ENCODE data around the gene CORO2A. TPM values are rescaled to one million over a fixed set of nuclear protein-coding genes. Genes with fewer than 3 reads are reported as not detected.

The CORO2A gene
- total and polyA plus RNA-seq, 2 of the 13 experiments (the other 11 are each of a cell fraction or from before 2014, with no cell fraction given) = 14.4 to 15.3 TPM

GRCh38 chr9:98168941-98169488, 23.4 kb downstream of the CORO2A start (continued):
- TF ChIP-seq NFAT5 (CRISPR knock-in tag; IDR thresholded peaks at IDR 0.05) (no peak), ZNF224 (CRISPR knock-in tag; IDR thresholded peaks at IDR 0.05) (no peak), HIC2 (CRISPR knock-in tag; IDR thresholded peaks at IDR 0.05; ENCODE audit: low read depth) (0 out of 2 replicates have a peak, but pooled peaks have one; percentile 42), UBTF (CRISPR knock-in tag; IDR thresholded peaks at IDR 0.05) (no peak), NCOA1 (CRISPR knock-in tag; IDR thresholded peaks at IDR 0.05) (no peak), SCMH1 (CRISPR knock-in tag; IDR thresholded peaks at IDR 0.05; ENCODE audit: borderline replicate concordance) (no peak), GABPA (IDR thresholded peaks at IDR 0.05; ENCODE audit: low read depth, low read length) (no peak), GABPA (CRISPR knock-in tag; IDR thresholded peaks at IDR 0.05; ENCODE audit: low read depth) (peak; percentile 46; the same call in 1 of the 2 replicates), ZNF451 (CRISPR knock-in tag; IDR thresholded peaks at IDR 0.05) (no peak), ATF5 (CRISPR knock-in tag; IDR thresholded peaks at IDR 0.05; ENCODE audit: low read depth) (no peak), GATAD2A (CRISPR knock-in tag; IDR thresholded peaks at IDR 0.05) (peak; percentile 60), KLF9 (CRISPR knock-in tag; IDR thresholded peaks at IDR 0.05; ENCODE audit: low read depth) (no peak), ZZZ3 (CRISPR knock-in tag; IDR thresholded peaks at IDR 0.05; ENCODE audit: borderline replicate concordance) (no peak), NR2F6 (IDR thresholded peaks at IDR 0.05) (no peak; the same call in 1 of the 2 replicates), NR2F6 (CRISPR knock-in tag; IDR thresholded peaks at IDR 0.05) (no peak; the same call in 1 of the 2 replicates), ELF3 (CRISPR knock-in tag; IDR thresholded peaks at IDR 0.05) (peak; percentile 87), MEIS2 (CRISPR knock-in tag; IDR thresholded peaks at IDR 0.05) (no peak), ZNF354B (CRISPR knock-in tag; IDR thresholded peaks at IDR 0.05) (no peak), ZNF362 (CRISPR knock-in tag; IDR thresholded peaks at IDR 0.05; ENCODE audit: borderline replicate concordance) (no peak), FIP1L1 (IDR thresholded peaks at IDR 0.05; ENCODE audit: borderline replicate concordance, insufficient read depth, low read depth, low read length) (no peak)

All from HepG2 (cell line).